Measurements from ENCODE around the gene SETD2. TPM values are rescaled to one million over a fixed set of nuclear protein-coding genes. Genes with fewer than 3 reads are reported as not detected.

SETD2 gene
- total and polyA plus RNA-seq, 9 of the 15 experiments (the other 6 are each of a cell fraction or from before 2014, with no cell fraction given), result 8.2 to 44.0 (median 33.6) TPM

- TF ChIP-seq NFRKB (IDR thresholded peaks at IDR 0.05; ENCODE audit: low read depth), result peak; percentile 96
- peak; percentile 47; the same call in 1 of the 2 replicates for TF ChIP-seq ZNF384 (IDR thresholded peaks at IDR 0.05; ENCODE audit: low read depth, low read length)
- peak; percentile 66; the same call in 1 of the 2 replicates for TF ChIP-seq RB1 (IDR thresholded peaks at IDR 0.05; ENCODE audit: low read depth)
- TF ChIP-seq ETV6 (IDR thresholded peaks at IDR 0.05; ENCODE audit: borderline replicate concordance in 1 of 2, low read depth in 2 of 2, low read length in 1 of 2), result peak; percentile 91 to 96
- no peak for TF ChIP-seq ETV6 (CRISPR knock-in tag; IDR thresholded peaks at IDR 0.05; ENCODE audit: borderline replicate concordance)
- no peak for TF ChIP-seq MITF (IDR thresholded peaks at IDR 0.05)
- TF ChIP-seq MYC (IDR thresholded peaks at IDR 0.05; ENCODE audit: low read depth, low read length), result no peak
- TF ChIP-seq MYC (CRISPR knock-in tag; IDR thresholded peaks at IDR 0.05; ENCODE audit: borderline replicate concordance, low read depth), result peak; percentile 77; the same call in 1 of the 2 replicates
- TF ChIP-seq NR2C1 (IDR thresholded peaks at IDR 0.05), result no peak; the same call in 1 of the 2 replicates
- TF ChIP-seq NR2C1 (tag; IDR thresholded peaks at IDR 0.05), result 0 out of 2 replicates have a peak, but pooled peaks have one; percentile 39
- no peak for TF ChIP-seq CREB5 (CRISPR knock-in tag; IDR thresholded peaks at IDR 0.05)
- TF ChIP-seq ZEB2 (IDR thresholded peaks at IDR 0.05), result peak; percentile 43
- TF ChIP-seq KLF13 (tag; IDR thresholded peaks at IDR 0.05; ENCODE audit: borderline replicate concordance, low read depth), result peak; percentile 38; the same call in 1 of the 2 replicates
- no peak for TF ChIP-seq ZNF398 (CRISPR knock-in tag; IDR thresholded peaks at IDR 0.05)
- peak; percentile 39; the same call in 1 of the 2 replicates for TF ChIP-seq TEAD4 (IDR thresholded peaks at IDR 0.05; ENCODE audit: low read length)
- no peak for TF ChIP-seq TEAD4 (CRISPR knock-in tag; IDR thresholded peaks at IDR 0.05; ENCODE audit: borderline replicate concordance)
- TF ChIP-seq E2F1 (CRISPR knock-in tag; IDR thresholded peaks at IDR 0.05), result no peak
- no peak for TF ChIP-seq CEBPZ (IDR thresholded peaks at IDR 0.05; ENCODE audit: borderline replicate concordance, low read depth, low read length)
- peak; percentile 50 for TF ChIP-seq TAF9B (IDR thresholded peaks at IDR 0.05; ENCODE audit: partially characterized antibody)
Observed at GRCh38 chr3:46987743-46988401, 176.0 kb downstream of the SETD2 start (continued).
